Fibroblast of lung (primary cell): ENCODE results near the gene NHP2. TPM values are rescaled to one million over a fixed set of nuclear protein-coding genes. Genes with fewer than 3 reads are reported as not detected.

Experiments
- DNase-seq, 2 donors: peaks; one replicate each; pipeline versions ENCODE4 v3.0.0 to v3.0.0-alpha.2; 2010; ENCODE audit warnings: low read depth in 2 of 2
- H2AFZ ChIP-seq: 2 replicates; pipeline ENCODE4 v1.5.1; 2012; ENCODE audit warnings: low read length, control low read depth, inconsistent platforms
- H3K27ac ChIP-seq: 2 replicates; pipeline ENCODE4 v1.5.1; 2011; ENCODE audit warnings: low read length, control low read depth; ENCODE audit not compliant: insufficient read depth
- H3K27me3 ChIP-seq: 2 replicates; pipeline ENCODE4 v1.5.1; 2011; ENCODE audit warnings: mild to moderate bottlenecking, low read length; ENCODE audit not compliant: control insufficient read depth, insufficient read depth
- H3K36me3 ChIP-seq: 2 replicates; pipeline ENCODE4 v1.5.1; 2011; ENCODE audit warnings: low read length; ENCODE audit not compliant: control insufficient read depth, insufficient read depth
- H3K4me1 ChIP-seq: 2 replicates; pipeline ENCODE4 v1.5.1; 2011; ENCODE audit warnings: low read length; ENCODE audit not compliant: control insufficient read depth, insufficient read depth; ENCODE audit errors: extremely low read depth
- H3K4me2 ChIP-seq: 2 replicates; pipeline ENCODE4 v1.5.1; 2011; ENCODE audit warnings: low read length, control low read depth; ENCODE audit not compliant: insufficient read depth; ENCODE audit errors: extremely low read depth
- H3K4me3 ChIP-seq, 4 experiments: fragments of 200-600 bp in 1 of 4; sonication (generic) in 1 of 4; replicated peaks in 1 of 4; 2 replicates each; pipeline ENCODE4 v1.5.1; 2011 to 2016; ENCODE audit warnings: low read length in 4 of 4, low read depth in 3 of 4, mild to moderate bottlenecking in 3 of 4, control low read depth in 2 of 4, inconsistent platforms in 1 of 4, mixed read lengths in 1 of 4; ENCODE audit not compliant: insufficient read depth in 1 of 4; ENCODE audit errors: control extremely low read depth in 1 of 4
- H3K79me2 ChIP-seq: 2 replicates; pipeline ENCODE4 v1.5.1; 2012; ENCODE audit warnings: mild to moderate bottlenecking, low read length, inconsistent platforms; ENCODE audit not compliant: control insufficient read depth, insufficient read depth
- H3K9ac ChIP-seq: 2 replicates; pipeline ENCODE4 v1.5.1; 2011; ENCODE audit warnings: mild to moderate bottlenecking, low read length, control low read depth; ENCODE audit not compliant: insufficient read depth
- H3K9me3 ChIP-seq: 2 replicates; pipeline ENCODE4 v1.5.1; 2012; ENCODE audit warnings: low read depth, low read length; ENCODE audit not compliant: control insufficient read depth, insufficient read depth
- H4K20me1 ChIP-seq: 2 replicates; pipeline ENCODE4 v1.5.1; 2011; ENCODE audit warnings: low read length; ENCODE audit not compliant: control insufficient read depth, insufficient read depth; ENCODE audit errors: extremely low read depth
- EZH2 ChIP-seq: IDR thresholded peaks from 2 replicates; pipeline ENCODE4 v1.5.1; 2012; ENCODE audit warnings: low read length, control low read depth, mild to moderate bottlenecking; ENCODE audit errors: missing control alignments
- polyA plus RNA-seq, 2 donors: library from polyadenylated mRNA; depleted of rRNA in 1 of 2; stranded (reverse) in 1 of 2; unstranded in 1 of 2; fragments of >200 nt; gene quantifications; 2 replicates each; pipeline ENCODE4 v1.2.1, GENCODE V29; 2011 to 2012; ENCODE audit warnings: missing spikeins in 1 of 2
- total RNA-seq: library from RNA; depleted of rRNA; stranded (reverse); fragments of >200 nt; gene quantifications from 2 replicates; pipeline ENCODE4 v1.2.1, GENCODE V29; 2014
- TF ChIP-seq, protein P1 (sequence below), 2 donors: IDR thresholded peaks in 1 of 2; conservative IDR thresholded peaks in 1 of 2; 1 replicate in 1 of 2; 2 replicates in 1 of 2; pipeline ENCODE4 v1.5.1; 2011 to 2012; ENCODE audit warnings: low read length in 2 of 2, control low read depth in 1 of 2, inconsistent platforms in 1 of 2, low read depth in 1 of 2, mild to moderate bottlenecking in 1 of 2

Gene NHP2
- total and polyA plus RNA-seq, 2 donors (not counting 1 experiment from before 2014, with no cell fraction given) = 78.3 to 85.7 TPM

DNA sequence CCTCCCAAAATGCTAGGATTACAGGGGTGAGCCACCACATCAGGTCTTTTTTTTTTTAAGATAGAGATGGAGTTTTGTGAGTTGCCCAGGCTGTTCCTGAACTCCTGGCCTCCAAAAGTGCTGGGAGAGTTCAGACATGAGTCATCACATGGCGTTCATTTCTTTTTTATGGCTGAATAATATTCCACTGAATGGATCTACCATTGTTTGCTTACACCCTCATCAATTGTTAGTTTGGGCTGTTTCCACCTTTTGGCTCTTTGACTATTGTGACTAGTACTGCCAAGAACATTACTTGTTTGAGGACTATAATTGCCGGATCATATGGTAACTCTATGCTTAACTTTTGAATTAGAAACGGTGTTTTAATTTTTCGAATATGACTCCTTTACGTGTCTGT is 41.1 kb downstream of the NHP2 start:
- Histone ChIP-seq H3K9me3 (no peaks in the 10 kb centered on the region), H3K9ac (no peak overlapping the region), H4K20me1 (no peaks in the 10 kb centered on the region), H2AFZ (no peak overlapping the region), H3K36me3 (no peaks in the 10 kb centered on the region), H3K27ac (no peak overlapping the region), H3K4me3 (no peak overlapping the region), H3K4me1 (no peaks in the 10 kb centered on the region), H3K79me2 (no peaks in the 10 kb centered on the region), H3K27me3 (peaks cover 42% of the 10 kb centered on the region), H3K4me2 (no peak overlapping the region)
- TF ChIP-seq, protein P1, sequence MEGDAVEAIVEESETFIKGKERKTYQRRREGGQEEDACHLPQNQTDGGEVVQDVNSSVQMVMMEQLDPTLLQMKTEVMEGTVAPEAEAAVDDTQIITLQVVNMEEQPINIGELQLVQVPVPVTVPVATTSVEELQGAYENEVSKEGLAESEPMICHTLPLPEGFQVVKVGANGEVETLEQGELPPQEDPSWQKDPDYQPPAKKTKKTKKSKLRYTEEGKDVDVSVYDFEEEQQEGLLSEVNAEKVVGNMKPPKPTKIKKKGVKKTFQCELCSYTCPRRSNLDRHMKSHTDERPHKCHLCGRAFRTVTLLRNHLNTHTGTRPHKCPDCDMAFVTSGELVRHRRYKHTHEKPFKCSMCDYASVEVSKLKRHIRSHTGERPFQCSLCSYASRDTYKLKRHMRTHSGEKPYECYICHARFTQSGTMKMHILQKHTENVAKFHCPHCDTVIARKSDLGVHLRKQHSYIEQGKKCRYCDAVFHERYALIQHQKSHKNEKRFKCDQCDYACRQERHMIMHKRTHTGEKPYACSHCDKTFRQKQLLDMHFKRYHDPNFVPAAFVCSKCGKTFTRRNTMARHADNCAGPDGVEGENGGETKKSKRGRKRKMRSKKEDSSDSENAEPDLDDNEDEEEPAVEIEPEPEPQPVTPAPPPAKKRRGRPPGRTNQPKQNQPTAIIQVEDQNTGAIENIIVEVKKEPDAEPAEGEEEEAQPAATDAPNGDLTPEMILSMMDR (conservative IDR thresholded peaks at IDR 0.05 in 1 of 2, IDR thresholded peaks at IDR 0.05 in 1 of 2; ENCODE audit: low read depth in 1 of 2, low read length in 2 of 2) = no peak
- TF ChIP-seq EZH2 = no peak
- DNase-seq = no peak

DNA sequence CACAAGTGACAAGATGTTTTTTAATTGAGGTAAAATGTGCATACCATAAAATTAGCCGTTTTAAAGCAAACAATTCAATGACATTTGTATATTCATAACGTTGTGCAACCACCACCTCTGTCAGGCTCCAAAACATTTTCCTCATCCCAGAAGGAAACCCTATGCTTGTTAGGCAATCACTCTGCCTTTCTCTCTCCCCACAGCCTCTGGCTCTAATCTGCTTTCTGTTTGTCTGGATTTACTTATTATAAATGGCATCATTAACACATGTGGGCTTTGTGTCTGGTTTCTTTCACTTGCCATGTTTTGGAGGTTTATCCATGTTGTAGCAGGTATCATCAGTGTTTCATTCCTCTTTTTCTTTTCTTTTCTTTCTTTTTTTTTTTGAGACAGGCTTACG is 41.8 kb downstream of the NHP2 start:
- Histone ChIP-seq H3K27me3 (peaks cover 38% of the 10 kb centered on the region), H3K79me2 (no peaks in the 10 kb centered on the region), H3K27ac (no peak overlapping the region), H4K20me1 (no peaks in the 10 kb centered on the region), H3K9me3 (no peaks in the 10 kb centered on the region), H3K4me3 (no peak overlapping the region), H3K36me3 (no peaks in the 10 kb centered on the region), H2AFZ (no peak overlapping the region), H3K9ac (no peak overlapping the region), H3K4me1 (no peaks in the 10 kb centered on the region), H3K4me2 (no peak overlapping the region)
- peak in 1 of 2 donors; percentile 70 for DNase-seq
- TF ChIP-seq, protein P1 (conservative IDR thresholded peaks at IDR 0.05 in 1 of 2, IDR thresholded peaks at IDR 0.05 in 1 of 2; ENCODE audit: low read depth in 1 of 2, low read length in 2 of 2) = no peak
- TF ChIP-seq EZH2 = no peak

DNA sequence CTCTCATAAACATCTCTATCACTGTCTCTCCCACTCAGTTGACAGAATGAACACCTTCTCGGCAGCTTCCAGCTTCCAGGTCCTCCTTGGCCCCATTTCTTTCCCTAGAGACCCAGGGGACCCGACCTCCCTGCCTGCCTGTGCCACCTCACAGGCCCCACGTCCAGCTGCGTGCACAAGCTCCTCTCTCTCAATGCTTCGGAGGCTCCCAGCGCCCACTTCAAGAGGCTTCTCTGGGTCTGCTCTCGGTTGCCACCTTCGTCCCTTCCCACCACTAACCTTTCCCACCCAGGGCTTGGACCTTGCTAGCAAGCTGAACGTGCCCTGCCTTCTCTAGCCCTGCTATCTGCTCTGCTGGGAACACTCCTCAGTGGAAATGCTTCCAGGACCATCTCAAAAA is 43.2 kb downstream of the NHP2 start:
- no peaks in the 10 kb centered on the region for H3K79me2 ChIP-seq
- DNase-seq = no peak
- TF ChIP-seq EZH2 = no peak

More for the DNA sequence above, 43.2 kb downstream of the NHP2 start:
- no peak overlapping the region for H3K9ac ChIP-seq
- no peaks in the 10 kb centered on the region for H3K36me3 ChIP-seq
- H3K27ac ChIP-seq = no peak overlapping the region
- H3K9me3 ChIP-seq = no peaks in the 10 kb centered on the region
- no peak overlapping the region for H3K4me3 ChIP-seq
- no peaks in the 10 kb centered on the region for H3K4me1 ChIP-seq
- H3K4me2 ChIP-seq = no peak overlapping the region
- peaks cover 27% of the 10 kb centered on the region for H3K27me3 ChIP-seq
- H2AFZ ChIP-seq = no peak overlapping the region
- H4K20me1 ChIP-seq = no peaks in the 10 kb centered on the region
